H1 (cell line): ENCODE results near the gene DCDC2C. TPM values are rescaled to one million over a fixed set of nuclear protein-coding genes. Genes with fewer than 3 reads are reported as not detected.

Source experiments
- CTCF ChIA-PET: fragments of 300-600 bp; sonication (Branson Sonifier 250); formaldehyde crosslinking; loops from one replicate; lab custom pipeline; 2021; ENCODE audit not compliant: partially characterized antibody; lab: Charles Lee
- POLR2A ChIA-PET: fragments of 300-600 bp; sonication (Branson Sonifier 250); formaldehyde crosslinking; loops from one replicate; lab custom pipeline; 2021; ENCODE audit warnings: inconsistent platforms; ENCODE audit not compliant: partially characterized antibody; lab: Charles Lee
- DNase-seq, 2 experiments: peaks; one replicate each; pipeline versions ENCODE4 v3.0.0 to v3.0.0-alpha.2; 2010 to 2022; ENCODE audit warnings: low spot score in 2 of 2, low read depth in 1 of 2, mixed read lengths in 1 of 2
- FAIRE-seq: peaks from 2 replicates; lab custom pipeline; 2011; peaks lifted over from hg19 to GRCh38; lab: Jason Lieb, UNC
- H2AFZ ChIP-seq: 2 replicates; pipeline ENCODE4 v1.8.1; 2012; ENCODE audit warnings: low read length, inconsistent platforms
- H2AK5ac ChIP-seq: 2 replicates; pipeline ENCODE4 v1.6.1; 2013; ENCODE audit warnings: low read depth, low read length
- H2BK120ac ChIP-seq: replicated peaks from 2 replicates; pipeline ENCODE3; 2013; ENCODE audit warnings: low read depth, low read length, inconsistent platforms
- H2BK12ac ChIP-seq: 2 replicates; pipeline ENCODE4 v1.6.1; 2013; ENCODE audit warnings: low read depth, low read length
- H2BK15ac ChIP-seq: 2 replicates; pipeline ENCODE4 v1.6.1; 2013; ENCODE audit warnings: low read length
- H2BK20ac ChIP-seq: 2 replicates; pipeline ENCODE4 v1.6.1; 2013; ENCODE audit warnings: low read length
- H2BK5ac ChIP-seq: 2 replicates; pipeline ENCODE4 v1.6.1; 2013; ENCODE audit warnings: low read depth, low read length
- H3K14ac ChIP-seq: 2 replicates; pipeline ENCODE4 v1.6.1; 2013; ENCODE audit warnings: inconsistent platforms; ENCODE audit not compliant: insufficient read length
- H3K18ac ChIP-seq: 2 replicates; pipeline ENCODE4 v1.6.1; 2013; ENCODE audit warnings: low read length; ENCODE audit errors: extremely low read depth
- H3K23ac ChIP-seq: 2 replicates; pipeline ENCODE4 v1.6.1; 2013; ENCODE audit warnings: inconsistent platforms; ENCODE audit not compliant: insufficient read length
- H3K23me2 ChIP-seq: 2 replicates; pipeline ENCODE4 v1.6.1; 2013; ENCODE audit warnings: low read depth, low read length
- H3K27ac ChIP-seq: 2 replicates; pipeline ENCODE4 v1.6.1; 2011; ENCODE audit warnings: low read depth, low read length, inconsistent platforms
- H3K27me3 ChIP-seq, 4 experiments: replicated peaks in 1 of 4; 1 replicate in 1 of 4; 2 replicates in 3 of 4; pipeline versions ENCODE4 v1.6.1 to v1.8.1; 2011 to 2013; ENCODE audit warnings: low read length in 3 of 4, mild to moderate bottlenecking in 3 of 4, inconsistent platforms in 2 of 4, mixed read lengths in 2 of 4, moderate library complexity in 1 of 4; ENCODE audit not compliant: control insufficient read depth in 3 of 4, insufficient read depth in 3 of 4; ENCODE audit errors: extremely low read depth in 1 of 4
- H3K36me3 ChIP-seq, 4 experiments: 2 replicates each; pipeline versions ENCODE4 v1.6.1 to v1.8.1; 2011 to 2013; ENCODE audit warnings: mild to moderate bottlenecking in 4 of 4, low read length in 3 of 4, moderate library complexity in 2 of 4, control low read depth in 1 of 4, inconsistent platforms in 1 of 4; ENCODE audit not compliant: insufficient read depth in 4 of 4, control insufficient read depth in 2 of 4
- H3K4ac ChIP-seq: replicated peaks from 2 replicates; pipeline ENCODE3; 2013; ENCODE audit warnings: low read length, low read depth, mixed read lengths, inconsistent platforms; ENCODE audit not compliant: insufficient read length
- H3K4me1 ChIP-seq, 4 experiments: replicated peaks in 1 of 4; 1 replicate in 1 of 4; 2 replicates in 3 of 4; pipeline versions ENCODE4 v1.6.1 to v1.8.1; 2011 to 2013; ENCODE audit warnings: low read length in 3 of 4, inconsistent platforms in 2 of 4, mixed read lengths in 1 of 4; ENCODE audit not compliant: insufficient read depth in 4 of 4, control insufficient read depth in 3 of 4
- H3K4me2 ChIP-seq, 2 experiments: 2 replicates each; pipeline versions ENCODE4 v1.6.1 to v1.8.1; 2011 to 2013; ENCODE audit warnings: low read depth in 2 of 2, low read length in 2 of 2, control low read depth in 1 of 2, inconsistent platforms in 1 of 2, mild to moderate bottlenecking in 1 of 2; ENCODE audit not compliant: insufficient read depth in 1 of 2
- H3K4me3 ChIP-seq, 4 experiments: fragments of 200-600, 300-600 bp in 1 of 4; sonication (generic), shearing (Covaris generic), sonication (Bioruptor Twin) in 1 of 4; 2 replicates each; pipeline versions ENCODE4 v1.5.1 to v1.8.1; 2011 to 2016; ENCODE audit warnings: low read length in 4 of 4, low read depth in 3 of 4, control low read depth in 2 of 4, inconsistent platforms in 2 of 4, mild to moderate bottlenecking in 2 of 4, mixed read lengths in 1 of 4, moderate library complexity in 1 of 4; ENCODE audit not compliant: insufficient read depth in 2 of 4; ENCODE audit errors: extremely low read depth in 1 of 4
- H3K56ac ChIP-seq: replicated peaks from 2 replicates; pipeline ENCODE3; 2013; ENCODE audit warnings: low read depth, mild to moderate bottlenecking, mixed read lengths, low read length, inconsistent platforms; ENCODE audit not compliant: insufficient read length
- H3K79me1 ChIP-seq: 2 replicates; pipeline ENCODE4 v1.6.1; 2013; ENCODE audit warnings: low read depth, low read length, control low read depth
- H3K79me2 ChIP-seq, 2 experiments: 2 replicates each; pipeline versions ENCODE4 v1.6.1 to v1.8.1; 2012 to 2013; ENCODE audit warnings: low read length in 2 of 2, mild to moderate bottlenecking in 2 of 2, inconsistent platforms in 1 of 2; ENCODE audit not compliant: insufficient read depth in 2 of 2, control insufficient read depth in 1 of 2
- H3K9ac ChIP-seq, 4 experiments: replicated peaks in 1 of 4; 1 replicate in 1 of 4; 2 replicates in 3 of 4; pipeline versions ENCODE4 v1.6.1 to v1.8.1; 2011 to 2013; ENCODE audit warnings: low read depth in 3 of 4, low read length in 3 of 4, control low read depth in 2 of 4, mild to moderate bottlenecking in 2 of 4, moderate library complexity in 2 of 4, inconsistent platforms in 1 of 4; ENCODE audit errors: extremely low read depth in 1 of 4
- H3K9me3 ChIP-seq, 2 experiments: 2 replicates each; pipeline versions ENCODE4 v1.6.1 to v1.8.1; 2012 to 2013; ENCODE audit warnings: mild to moderate bottlenecking in 2 of 2, moderate library complexity in 2 of 2, control low read depth in 1 of 2, inconsistent platforms in 1 of 2, low read depth in 1 of 2, low read length in 1 of 2, mixed read lengths in 1 of 2; ENCODE audit not compliant: insufficient read depth in 2 of 2
- H4K20me1 ChIP-seq, 2 experiments: replicated peaks in 1 of 2; 2 replicates each; pipeline versions ENCODE3 to v1.8.1; 2011 to 2013; ENCODE audit warnings: inconsistent platforms in 2 of 2, low read length in 2 of 2, mild to moderate bottlenecking in 1 of 2; ENCODE audit not compliant: insufficient read depth in 2 of 2, control insufficient read depth in 1 of 2
- H4K5ac ChIP-seq: 2 replicates; pipeline ENCODE4 v1.6.1; 2013; ENCODE audit warnings: low read length, low read depth, mixed read lengths, inconsistent platforms; ENCODE audit not compliant: insufficient read length
- H4K8ac ChIP-seq: 2 replicates; pipeline ENCODE4 v1.8.0; 2013; ENCODE audit warnings: mild to moderate bottlenecking, moderate library complexity, low read length, inconsistent platforms; ENCODE audit not compliant: insufficient read depth; ENCODE audit errors: extremely low read depth
- H4K91ac ChIP-seq: replicated peaks from 2 replicates; pipeline ENCODE3; 2013; ENCODE audit warnings: low read length, mixed read lengths, inconsistent platforms; ENCODE audit not compliant: insufficient read length
- ASH2L ChIP-seq: fragments of 200-600, 300-600 bp; sonication (generic); IDR thresholded peaks from one replicate; pipeline ENCODE4 v1.7.1; 2017; ENCODE audit warnings: low read length
- ATF2 ChIP-seq: IDR thresholded peaks from 2 replicates; pipeline ENCODE4 v1.6.1; 2012; ENCODE audit warnings: low read length, inconsistent platforms
- CBX5 ChIP-seq: fragments of 300-800, 300-1000 bp; sonication (generic); IDR thresholded peaks from 2 replicates; pipeline ENCODE4 v1.7.1; 2016; ENCODE audit warnings: antibody characterized with exemption, low read length, low read depth
- CBX8 ChIP-seq: fragments of 300-800, 300-1000 bp; sonication (generic); IDR thresholded peaks from 2 replicates; pipeline ENCODE4 v1.7.1; 2016; ENCODE audit warnings: low read depth, low read length, borderline replicate concordance
- FOSL1 ChIP-seq: IDR thresholded peaks from 2 replicates; pipeline ENCODE4 v1.6.1; 2011; ENCODE audit warnings: mild to moderate bottlenecking, low read depth, low read length, moderate library complexity; ENCODE audit not compliant: insufficient read depth
- GABPA ChIP-seq: IDR thresholded peaks from 2 replicates; pipeline ENCODE4 v1.6.1; 2011; ENCODE audit warnings: mild to moderate bottlenecking, low read length, moderate library complexity, borderline replicate concordance; ENCODE audit not compliant: insufficient read depth
- JUN ChIP-seq: IDR thresholded peaks from 2 replicates; pipeline ENCODE4 v1.6.1; 2011; ENCODE audit warnings: low read depth, mild to moderate bottlenecking, improper control_type of control experiment, low read length
- JUND ChIP-seq: IDR thresholded peaks from 2 replicates; pipeline ENCODE4 v1.6.1; 2011; ENCODE audit warnings: mild to moderate bottlenecking, improper control_type of control experiment, low read length
- PHF8 ChIP-seq: fragments of 200-600 bp; sonication (generic); conservative IDR thresholded peaks from 2 replicates; pipeline ENCODE4 v1.7.1; 2012; ENCODE audit warnings: low read depth, mild to moderate bottlenecking, inconsistent platforms, low read length, moderate library complexity
- POLR2A ChIP-seq, 2 experiments: IDR thresholded peaks; 1 replicate in 1 of 2; 2 replicates in 1 of 2; pipeline ENCODE4 v1.6.1; 2011; ENCODE audit warnings: low read depth in 2 of 2, low read length in 2 of 2, mild to moderate bottlenecking in 2 of 2; ENCODE audit errors: control extremely low read depth in 1 of 2
- RNF2 ChIP-seq: fragments of 200-900, 300-1000 bp; sonication (generic); IDR thresholded peaks from 2 replicates; pipeline ENCODE4 v1.7.1; 2016; ENCODE audit warnings: borderline replicate concordance, low read depth, mild to moderate bottlenecking, antibody characterized with exemption, low read length; ENCODE audit not compliant: poor library complexity, severe bottlenecking; ENCODE audit errors: missing control alignments
- SP2 ChIP-seq: IDR thresholded peaks from 2 replicates; pipeline ENCODE4 v1.6.1; 2012; ENCODE audit warnings: mild to moderate bottlenecking, low read length, inconsistent platforms
- TBP ChIP-seq: IDR thresholded peaks from 2 replicates; pipeline ENCODE4 v1.6.1; 2011; ENCODE audit warnings: low read depth, low read length, improper control_type of control experiment
- WGBS, 2 experiments: shearing (Covaris generic) in 1 of 2; methylation state at CpG; one replicate each; pipeline versions ENCODE4 v1.1.6 to v1.1.7; 2013 to 2015; ENCODE audit warnings: low lambda C conversion rate in 2 of 2, mixed read lengths in 2 of 2, inconsistent platforms in 1 of 2, low coverage in 1 of 2, missing lambda C conversion rate in 1 of 2; ENCODE audit not compliant: insufficient replicate concordance in 2 of 2, insufficient coverage in 1 of 2, insufficient read length in 1 of 2; ENCODE audit errors: extremely low coverage in 1 of 2, missing lambda C conversion rate in 1 of 2; 5-methylcytosine and 5-hydroxymethylcytosine counted together
- polyA plus RNA-seq, 7 experiments: library from polyadenylated mRNA; depleted of rRNA in 3 of 7; stranded (reverse) in 5 of 7; unstranded in 2 of 7; fragments of >200 nt in 5 of 7; fragments of 200-250 nt in 2 of 7; gene quantifications; 1 replicate in 5 of 7; 2 replicates in 1 of 7; 4 replicates in 1 of 7; pipeline versions ENCODE4 v1.2.1 to v1.2.3, GENCODE V29; 2011 to 2013; ENCODE audit warnings: missing spikeins in 2 of 7, mixed read lengths in 2 of 7
- total RNA-seq: library from RNA; stranded (reverse); fragmentation: NEBNext Ultra II Directional; extraction: Animal tissue kit (Norgen Biotek cat#: 25700); gene quantifications from 2 replicates; pipeline ENCODE4 v1.2.1, GENCODE V29; 2021

Gene DCDC2C
- total and polyA plus RNA-seq, 2 of the 8 experiments (the other 6 are each of a cell fraction or from before 2014, with no cell fraction given) = 0.50 TPM; not detected in 1

- no peak overlapping the region for H4K91ac ChIP-seq
- H3K23me2 ChIP-seq = peaks cover 2% of the 10 kb centered on the region
- no peak overlapping the region for H2BK20ac ChIP-seq
- H3K79me1 ChIP-seq = no peaks in the 10 kb centered on the region
- no peak overlapping the region for H3K9ac ChIP-seq
- H3K4me2 ChIP-seq = no peak overlapping the region
- FAIRE-seq (no peak), DNase-seq (no peak)
- H4K8ac ChIP-seq = no peak overlapping the region
- H3K23ac ChIP-seq = no peak overlapping the region
- no peak overlapping the region for H2BK15ac ChIP-seq
- ChIA-PET POLR2A (interaction anchor here (0.6 kb wide), 1 partner anchor 9 kb away, joined by 3 read pairs; no protein-coding TSS in a partner anchor), CTCF (interaction anchor here (1.0 to 2.2 kb wide), 9 partner anchors 10 to 75 kb away, joined by 3 to 11 read pairs (median 4); no protein-coding TSS in a partner anchor)
- H3K9me3 ChIP-seq = no peaks in the 10 kb centered on the region; a peak in 1 of 4 replicates
- H2BK5ac ChIP-seq = no peak overlapping the region
- no peak overlapping the region for H3K18ac ChIP-seq
- H3K27ac ChIP-seq = no peak overlapping the region
- H2AFZ ChIP-seq = no peak overlapping the region
- H4K20me1 ChIP-seq = peaks cover 0 to 6% of the 10 kb centered on the region in 2 experiments
- 94% methylated on average over 6 of the region's 6 CpGs; no CpG with 5 or more reads in 1 of the 2 experiments for WGBS, 2 experiments
- H3K36me3 ChIP-seq = no peaks in the 10 kb centered on the region
- H2BK120ac ChIP-seq = no peak overlapping the region
- H2AK5ac ChIP-seq = no peak overlapping the region
- H3K79me2 ChIP-seq = no peaks in the 10 kb centered on the region; a peak in 1 of 4 replicates
- peaks cover 0 to 3% (median 1%) of the 10 kb centered on the region in 4 experiments; a peak in 1 of 7 replicates for H3K4me1 ChIP-seq
- H3K4me3 ChIP-seq = no peak overlapping the region
- H4K5ac ChIP-seq = no peak overlapping the region
- H3K27me3 ChIP-seq = no peaks in the 10 kb centered on the region
- no peak overlapping the region for H3K56ac ChIP-seq
- H3K14ac ChIP-seq = no peak overlapping the region
- H3K4ac ChIP-seq = no peak overlapping the region
- H2BK12ac ChIP-seq = no peak overlapping the region
- TF ChIP-seq ASH2L = no peak
- TF ChIP-seq POLR2A (IDR thresholded peaks at IDR 0.05; ENCODE audit: control extremely low read depth in 1 of 2, low read depth in 2 of 2, low read length in 2 of 2) = no peak
- TF ChIP-seq ATF2 = no peak
- TF ChIP-seq GABPA = no peak
- TF ChIP-seq FOSL1 = no peak
- no peak for TF ChIP-seq CBX8
- no peak for TF ChIP-seq RNF2
- no peak for TF ChIP-seq CBX5
- no peak for TF ChIP-seq SP2
- no peak for TF ChIP-seq PHF8
- no peak for TF ChIP-seq TBP
- no peak for TF ChIP-seq JUND
- no peak for TF ChIP-seq JUN
Observed at GRCh38 chr2:3752376-3752775, 49.0 kb downstream of the DCDC2C start.
